SK-N-SH (cell line): ENCODE data around the gene CDH4. TPM values are rescaled to one million over a fixed set of nuclear protein-coding genes. Genes with fewer than 3 reads are reported as not detected.

Experiments
- CTCF ChIA-PET: fragments of 300-600, 350-600 bp; formaldehyde crosslinking; extraction: SDS; loops from one replicate; lab custom pipeline; 2021; lab: Yijun Ruan, JAX
- POLR2A ChIA-PET: fragments of 350-600 bp; sonication (Branson Sonifier 250); formaldehyde crosslinking; extraction: SDS; loops from one replicate; lab custom pipeline; 2020; ENCODE audit warnings: antibody characterized with exemption, inconsistent platforms; lab: Yijun Ruan, JAX
- DNase-seq: peaks from one replicate; pipeline ENCODE4 v3.0.0; 2012
- H2AFZ ChIP-seq: fragments of 200-600 bp; sonication (generic); 2 replicates; pipeline ENCODE4 v1.8.1; 2016; ENCODE audit warnings: antibody characterized with exemption, mild to moderate bottlenecking, low read depth
- H3F3A ChIP-seq: fragments of 200-600 bp; sonication (generic); replicated peaks from 2 replicates; pipeline ENCODE3; 2016; ENCODE audit warnings: antibody characterized with exemption, mild to moderate bottlenecking; ENCODE audit not compliant: insufficient read depth
- H3K27ac ChIP-seq, 2 experiments: fragments of 200-500 bp in 1 of 2; fragments of 200-600 bp in 1 of 2; sonication (Bioruptor generic) in 1 of 2; sonication (generic), shearing (Covaris generic) in 1 of 2; 2 replicates each; pipeline versions ENCODE4 v1.5.1 to v1.6.1; 2014 to 2016; ENCODE audit warnings: low read depth in 2 of 2, inconsistent platforms in 1 of 2, low read length in 1 of 2, mild to moderate bottlenecking in 1 of 2, mixed read lengths in 1 of 2
- H3K27me3 ChIP-seq: fragments of 200-600 bp; sonication (generic), shearing (Covaris generic); 2 replicates; pipeline ENCODE4 v1.6.1; 2016; ENCODE audit warnings: mixed run types; ENCODE audit not compliant: insufficient read depth
- H3K36me3 ChIP-seq, 2 experiments: fragments of 200-500 bp in 1 of 2; fragments of 200-600 bp in 1 of 2; sonication (Bioruptor generic) in 1 of 2; sonication (generic) in 1 of 2; replicated peaks in 1 of 2; 2 replicates each; pipeline versions ENCODE3 to v1.5.1; 2014 to 2016; ENCODE audit warnings: low read length in 1 of 2, mild to moderate bottlenecking in 1 of 2; ENCODE audit not compliant: insufficient read depth in 2 of 2, control insufficient read depth in 1 of 2
- H3K4me1 ChIP-seq, 2 experiments: fragments of 200-500 bp in 1 of 2; fragments of 200-600 bp in 1 of 2; sonication (Bioruptor generic) in 1 of 2; sonication (generic), shearing (Covaris generic) in 1 of 2; 2 replicates each; pipeline versions ENCODE4 v1.5.1 to v1.6.1; 2014 to 2016; ENCODE audit warnings: low read depth in 1 of 2, low read length in 1 of 2, mixed run types in 1 of 2; ENCODE audit not compliant: insufficient read depth in 2 of 2, control insufficient read depth in 1 of 2
- H3K4me2 ChIP-seq: fragments of 200-600 bp; sonication (generic), shearing (Covaris generic); 2 replicates; pipeline ENCODE4 v1.6.1; 2017; ENCODE audit warnings: mixed run types
- H3K4me3 ChIP-seq, 2 experiments: fragments of 200-500 bp in 1 of 2; fragments of 200-600 bp in 1 of 2; sonication (Bioruptor generic) in 1 of 2; sonication (generic), shearing (Covaris generic) in 1 of 2; 2 replicates each; pipeline versions ENCODE4 v1.5.1 to v1.8.1; 2014 to 2016; ENCODE audit warnings: low read depth in 2 of 2, inconsistent platforms in 1 of 2, low read length in 1 of 2, mild to moderate bottlenecking in 1 of 2, mixed read lengths in 1 of 2, moderate library complexity in 1 of 2
- H3K79me2 ChIP-seq: fragments of 200-600 bp; sonication (generic); 2 replicates; pipeline ENCODE4 v1.8.1; 2017; ENCODE audit warnings: mild to moderate bottlenecking; ENCODE audit not compliant: insufficient read depth
- H3K9ac ChIP-seq: fragments of 200-600 bp; sonication (generic); 2 replicates; pipeline ENCODE4 v1.6.1; 2017; ENCODE audit warnings: mixed run types
- H3K9me2 ChIP-seq: fragments of 200-600 bp; sonication (generic); 2 replicates; pipeline ENCODE4 v1.6.1; 2017; ENCODE audit warnings: mixed run types
- H3K9me3 ChIP-seq: fragments of 200-600 bp; sonication (generic); 2 replicates; pipeline ENCODE4 v1.6.1; 2017; ENCODE audit warnings: mixed run types, mild to moderate bottlenecking, moderate library complexity
- H4K20me1 ChIP-seq: fragments of 200-600 bp; sonication (generic); 2 replicates; pipeline ENCODE4 v1.6.1; 2017; ENCODE audit warnings: mild to moderate bottlenecking, mixed run types; ENCODE audit not compliant: insufficient read depth
- EZH2phosphoT487 ChIP-seq: fragments of 200-600 bp; sonication (generic); IDR thresholded peaks from 2 replicates; pipeline ENCODE4 v1.6.1; 2017; ENCODE audit warnings: low read depth, mixed run types, mild to moderate bottlenecking, antibody characterized with exemption, moderate library complexity, borderline replicate concordance
- FOSL2 ChIP-seq: IDR thresholded peaks from 2 replicates; pipeline ENCODE4 v1.4.0; 2012; ENCODE audit warnings: low read depth, mild to moderate bottlenecking, moderate library complexity, borderline replicate concordance
- GABPA ChIP-seq: IDR thresholded peaks from 2 replicates; pipeline ENCODE4 v1.4.0; 2012; ENCODE audit warnings: low read depth, mild to moderate bottlenecking
- MEF2A ChIP-seq: IDR thresholded peaks from 2 replicates; pipeline ENCODE4 v1.4.0; 2012; ENCODE audit warnings: low read depth, borderline replicate concordance
- MXI1 ChIP-seq: IDR thresholded peaks from 2 replicates; pipeline ENCODE4 v1.6.1; 2012; ENCODE audit warnings: mild to moderate bottlenecking, low read depth, low read length, improper control_type of control experiment
- NFIC ChIP-seq: IDR thresholded peaks from 2 replicates; pipeline ENCODE4 v1.4.0; 2012; ENCODE audit warnings: borderline replicate concordance
- RAD21 ChIP-seq: IDR thresholded peaks from 2 replicates; pipeline ENCODE4 v1.6.1; 2012; ENCODE audit warnings: mild to moderate bottlenecking, low read length
- RCOR1 ChIP-seq: fragments of 150-350 bp; IDR thresholded peaks from 2 replicates; pipeline ENCODE4 v1.6.1; 2017; ENCODE audit warnings: antibody characterized with exemption, low read length
- REST ChIP-seq: IDR thresholded peaks from 2 replicates; pipeline ENCODE4 v1.6.1; 2012; ENCODE audit warnings: mild to moderate bottlenecking, low read depth, low read length, moderate library complexity
- SMC3 ChIP-seq: IDR thresholded peaks from 2 replicates; pipeline ENCODE4 v1.6.1; 2012; ENCODE audit warnings: low read depth, low read length, improper control_type of control experiment
- TAF1 ChIP-seq: IDR thresholded peaks from 2 replicates; pipeline ENCODE4 v1.6.1; 2012; ENCODE audit warnings: low read depth, mild to moderate bottlenecking, low read length, moderate library complexity, borderline replicate concordance
- YY1 ChIP-seq: IDR thresholded peaks from 2 replicates; pipeline ENCODE4 v1.4.0; 2012; ENCODE audit warnings: low read depth, mild to moderate bottlenecking
- ZBTB33 ChIP-seq: IDR thresholded peaks from 2 replicates; pipeline ENCODE4 v1.4.0; 2012; ENCODE audit warnings: low read depth, borderline replicate concordance
- WGBS: methylation state at CpG from one replicate; pipeline ENCODE4 v1.1.6; 2017; ENCODE audit warnings: low lambda C conversion rate; 5-methylcytosine and 5-hydroxymethylcytosine counted together
- polyA plus RNA-seq, 3 experiments: library from polyadenylated mRNA; depleted of rRNA; stranded (reverse); fragments of >200 nt; gene quantifications; 2 replicates each; pipeline ENCODE4 v1.2.3, GENCODE V29; 2012
- TF ChIP-seq, protein P1 (sequence below): fragments of 150-350 bp; IDR thresholded peaks from 2 replicates; pipeline ENCODE4 v1.6.1; 2017; ENCODE audit warnings: antibody characterized with exemption, low read length, low read depth, borderline replicate concordance
- TF ChIP-seq, protein P2 (sequence below): IDR thresholded peaks from 2 replicates; pipeline ENCODE4 v1.4.0; 2012; ENCODE audit warnings: low read depth, borderline replicate concordance
- TF ChIP-seq, protein P3 (sequence below): IDR thresholded peaks from 2 replicates; pipeline ENCODE4; 2012

Gene CDH4
- polyA plus RNA-seq, 1 of the 3 experiments (the other 2 are of a cell fraction), result not detected

DNA sequence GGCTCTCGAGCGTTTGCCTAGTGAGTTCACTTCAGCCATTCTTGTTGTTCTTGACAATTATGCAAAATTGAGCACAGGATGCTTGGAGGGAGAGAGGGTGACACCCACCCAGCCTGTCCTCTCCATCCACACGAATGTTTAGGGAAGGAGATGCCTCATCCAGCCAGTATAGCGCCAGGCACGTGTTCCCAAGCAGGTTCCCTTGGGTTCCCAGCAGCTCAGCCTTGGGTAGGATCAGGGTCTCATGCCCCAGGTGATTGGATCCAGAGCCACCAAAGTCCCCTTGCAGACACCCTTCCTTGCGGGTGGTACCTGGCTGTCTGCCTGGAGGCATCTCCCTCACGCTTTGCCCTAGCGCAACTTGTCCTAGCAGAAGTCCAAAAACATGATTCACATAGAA is 394.9 kb downstream of the CDH4 start:
- DNase-seq, result no peak
- no peak overlapping the region for H3K4me2 ChIP-seq
- no peak overlapping the region for H3K4me3 ChIP-seq
- peaks cover 0 to 6% of the 10 kb centered on the region in 2 experiments; a peak in 1 of 4 replicates for H3K4me1 ChIP-seq
- H4K20me1 ChIP-seq, result no peaks in the 10 kb centered on the region
- no peak overlapping the region for H2AFZ ChIP-seq
- H3K27me3 ChIP-seq, result no peaks in the 10 kb centered on the region
- H3K36me3 ChIP-seq, result no peaks in the 10 kb centered on the region
- POLR2A ChIA-PET, result no interaction called here
- H3F3A ChIP-seq, result no peaks in the 10 kb centered on the region
- no peak overlapping the region for H3K27ac ChIP-seq
- no peak overlapping the region for H3K9ac ChIP-seq
- no peaks in the 10 kb centered on the region for H3K9me3 ChIP-seq
- WGBS, result 49% methylated on average over 8 of the region's 8 CpGs
- CTCF ChIA-PET, result no interaction called here
- TF ChIP-seq FOSL2 (no peak), GABPA (no peak), RAD21 (no peak), YY1 (no peak), MXI1 (no peak), ZBTB33 (no peak), NFIC (no peak), TAF1 (no peak), MEF2A (no peak), SMC3 (no peak), EZH2phosphoT487 (no peak), REST (no peak), RCOR1 (no peak)
- TF ChIP-seq, protein P1, sequence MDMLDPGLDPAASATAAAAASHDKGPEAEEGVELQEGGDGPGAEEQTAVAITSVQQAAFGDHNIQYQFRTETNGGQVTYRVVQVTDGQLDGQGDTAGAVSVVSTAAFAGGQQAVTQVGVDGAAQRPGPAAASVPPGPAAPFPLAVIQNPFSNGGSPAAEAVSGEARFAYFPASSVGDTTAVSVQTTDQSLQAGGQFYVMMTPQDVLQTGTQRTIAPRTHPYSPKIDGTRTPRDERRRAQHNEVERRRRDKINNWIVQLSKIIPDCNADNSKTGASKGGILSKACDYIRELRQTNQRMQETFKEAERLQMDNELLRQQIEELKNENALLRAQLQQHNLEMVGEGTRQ, result no peak
- TF ChIP-seq, protein P2, sequence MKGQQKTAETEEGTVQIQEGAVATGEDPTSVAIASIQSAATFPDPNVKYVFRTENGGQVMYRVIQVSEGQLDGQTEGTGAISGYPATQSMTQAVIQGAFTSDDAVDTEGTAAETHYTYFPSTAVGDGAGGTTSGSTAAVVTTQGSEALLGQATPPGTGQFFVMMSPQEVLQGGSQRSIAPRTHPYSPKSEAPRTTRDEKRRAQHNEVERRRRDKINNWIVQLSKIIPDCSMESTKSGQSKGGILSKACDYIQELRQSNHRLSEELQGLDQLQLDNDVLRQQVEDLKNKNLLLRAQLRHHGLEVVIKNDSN, result no peak
- TF ChIP-seq, protein P3, sequence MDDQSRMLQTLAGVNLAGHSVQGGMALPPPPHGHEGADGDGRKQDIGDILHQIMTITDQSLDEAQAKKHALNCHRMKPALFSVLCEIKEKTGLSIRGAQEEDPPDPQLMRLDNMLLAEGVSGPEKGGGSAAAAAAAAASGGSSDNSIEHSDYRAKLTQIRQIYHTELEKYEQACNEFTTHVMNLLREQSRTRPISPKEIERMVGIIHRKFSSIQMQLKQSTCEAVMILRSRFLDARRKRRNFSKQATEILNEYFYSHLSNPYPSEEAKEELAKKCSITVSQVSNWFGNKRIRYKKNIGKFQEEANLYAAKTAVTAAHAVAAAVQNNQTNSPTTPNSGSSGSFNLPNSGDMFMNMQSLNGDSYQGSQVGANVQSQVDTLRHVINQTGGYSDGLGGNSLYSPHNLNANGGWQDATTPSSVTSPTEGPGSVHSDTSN, result no peak
- H3K9me2 ChIP-seq, result no peaks in the 10 kb centered on the region
- H3K79me2 ChIP-seq, result no peaks in the 10 kb centered on the region
